Esophagus muscularis mucosa (tissue), 3 donors: ENCODE measurements around the gene AGXT.

Source experiments
- POLR2A ChIP-seq: fragments of 450-650 bp; IDR thresholded peaks from one replicate; pipeline ENCODE4 v1.6.1; 2017; ENCODE audit warnings: antibody characterized with exemption, moderate library complexity, mild to moderate bottlenecking, low read depth
- POLR2AphosphoS5 ChIP-seq, 2 donors: sonication (generic); formaldehyde crosslinking; IDR thresholded peaks; one replicate each; pipeline ENCODE4 v1.6.1; 2017; ENCODE audit warnings: antibody characterized with exemption in 2 of 2
- TF ChIP-seq, protein P1 (sequence below), 3 experiments: fragments of 200-600 bp in 2 of 3; fragments of 450-650 bp in 1 of 3; sonication (generic) in 2 of 3; IDR thresholded peaks; one replicate each; pipeline ENCODE4 v1.5.1; 2017 to 2019; ENCODE audit warnings: antibody characterized with exemption in 3 of 3, mild to moderate bottlenecking in 2 of 3, moderate library complexity in 1 of 3

DNA sequence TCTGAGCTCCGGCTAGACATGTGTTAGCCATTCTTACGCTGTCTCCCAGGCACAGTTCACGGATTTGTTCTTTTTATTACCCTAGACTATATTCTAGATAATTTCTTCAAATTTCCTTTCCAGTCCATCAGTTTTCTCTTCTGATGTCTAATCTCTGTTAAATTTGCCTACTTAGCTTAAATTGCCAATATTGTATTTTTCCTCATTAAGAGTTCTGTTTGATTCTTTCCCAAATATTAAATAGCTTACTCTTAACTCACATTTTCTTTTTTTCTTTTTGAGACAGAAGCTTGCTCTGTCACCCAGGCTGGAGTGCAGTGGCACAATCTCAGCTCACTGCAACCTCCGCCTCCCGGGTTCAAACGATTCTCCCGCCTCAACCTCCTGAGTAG lies 58.8 kb downstream of the AGXT start:
- TF ChIP-seq, protein P1, sequence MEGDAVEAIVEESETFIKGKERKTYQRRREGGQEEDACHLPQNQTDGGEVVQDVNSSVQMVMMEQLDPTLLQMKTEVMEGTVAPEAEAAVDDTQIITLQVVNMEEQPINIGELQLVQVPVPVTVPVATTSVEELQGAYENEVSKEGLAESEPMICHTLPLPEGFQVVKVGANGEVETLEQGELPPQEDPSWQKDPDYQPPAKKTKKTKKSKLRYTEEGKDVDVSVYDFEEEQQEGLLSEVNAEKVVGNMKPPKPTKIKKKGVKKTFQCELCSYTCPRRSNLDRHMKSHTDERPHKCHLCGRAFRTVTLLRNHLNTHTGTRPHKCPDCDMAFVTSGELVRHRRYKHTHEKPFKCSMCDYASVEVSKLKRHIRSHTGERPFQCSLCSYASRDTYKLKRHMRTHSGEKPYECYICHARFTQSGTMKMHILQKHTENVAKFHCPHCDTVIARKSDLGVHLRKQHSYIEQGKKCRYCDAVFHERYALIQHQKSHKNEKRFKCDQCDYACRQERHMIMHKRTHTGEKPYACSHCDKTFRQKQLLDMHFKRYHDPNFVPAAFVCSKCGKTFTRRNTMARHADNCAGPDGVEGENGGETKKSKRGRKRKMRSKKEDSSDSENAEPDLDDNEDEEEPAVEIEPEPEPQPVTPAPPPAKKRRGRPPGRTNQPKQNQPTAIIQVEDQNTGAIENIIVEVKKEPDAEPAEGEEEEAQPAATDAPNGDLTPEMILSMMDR (IDR thresholded peaks at IDR 0.05), result no peak
- TF ChIP-seq POLR2A (no peak), POLR2AphosphoS5 (IDR thresholded peaks at IDR 0.05) (no peak)
